Effector CD8-positive, alpha-beta T cell (primary cell): ENCODE data around the gene OXLD1.
"Not testable (repeated sequence)": the region's sequence is repeated elsewhere in the genome, so short reads cannot be mapped to it uniquely, and the experiment has no call there.

Source experiments
- DNase-seq: peaks from one replicate; lab custom pipeline; 2025; lab: John Stamatoyannopoulos, UW

Gene OXLD1

DNA sequence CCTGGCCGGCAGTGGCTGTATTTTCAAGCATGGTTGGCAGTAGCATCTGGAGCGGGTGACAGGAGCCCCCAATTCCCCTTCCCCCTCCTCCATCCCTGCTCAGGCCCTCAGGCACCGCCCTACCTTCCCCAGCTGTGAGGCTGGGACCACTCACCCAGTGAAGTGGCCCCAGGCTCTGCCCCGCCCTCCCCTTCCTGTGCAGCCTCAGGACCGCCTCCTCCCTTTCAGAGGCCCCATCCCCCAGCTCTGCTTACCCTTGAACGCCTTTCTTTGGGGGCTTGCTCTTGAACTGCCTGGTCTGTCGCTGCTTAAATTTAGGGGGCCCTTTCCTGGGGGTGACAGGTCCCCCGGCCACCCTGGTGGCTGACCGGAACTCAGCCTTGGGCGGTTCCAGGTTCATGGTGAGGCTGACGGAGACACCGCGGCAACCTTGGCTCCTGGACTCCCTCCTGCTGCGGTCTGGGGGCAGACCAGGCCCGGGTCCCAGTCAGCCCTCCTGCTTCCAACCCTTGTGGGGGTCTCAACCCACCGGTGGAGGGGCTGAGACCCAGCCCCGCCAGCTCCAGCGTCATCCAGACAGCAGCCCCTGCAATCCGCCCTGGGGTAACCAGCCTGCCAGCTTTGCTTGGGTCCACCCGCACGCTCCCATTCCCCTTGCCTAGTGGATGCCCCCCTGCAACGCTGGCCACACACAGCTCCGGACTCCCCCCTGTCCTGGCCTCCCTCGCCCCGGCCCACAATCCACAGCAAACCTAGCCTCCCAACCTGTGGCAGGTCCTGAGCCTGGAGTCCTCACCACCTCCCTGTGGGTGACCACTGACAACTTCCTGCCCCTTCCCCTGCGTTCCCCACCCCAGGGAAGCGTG, 13.3 kb downstream of the OXLD1 start:
- DNase-seq, result peak; percentile 13

- DNase-seq, result no peak
Observed at GRCh38 chr17:81651692-81652091, 14.7 kb downstream of the OXLD1 start.

- no peak for DNase-seq
Observed at GRCh38 chr17:81650951-81651350, 15.5 kb downstream of the OXLD1 start.

- DNase-seq, result no peak
Observed at GRCh38 chr17:81648707-81649085, 17.7 kb downstream of the OXLD1 start.

- DNase-seq, result no peak
Observed at GRCh38 chr17:81648013-81648706, 18.2 kb downstream of the OXLD1 start.

DNA sequence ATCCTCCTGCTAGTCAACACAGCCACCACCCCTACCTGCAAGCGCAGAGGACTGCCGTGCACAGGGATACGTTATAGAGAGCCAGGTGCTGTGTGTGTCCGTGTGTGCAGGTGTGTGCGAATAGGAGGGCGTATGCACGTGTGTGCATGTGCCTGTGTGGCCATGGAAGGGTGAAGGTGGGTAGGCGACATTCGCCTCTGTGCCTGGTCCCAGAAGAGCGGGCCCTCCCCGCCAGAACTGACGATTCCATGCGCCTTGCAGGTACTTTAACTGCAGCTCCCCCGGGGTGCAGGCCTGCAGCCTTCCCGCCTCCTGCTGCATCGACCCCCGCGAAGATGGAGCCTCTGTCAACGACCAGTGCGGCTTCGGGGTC, 18.8 kb downstream of the OXLD1 start:
- DNase-seq, result no peak

DNA sequence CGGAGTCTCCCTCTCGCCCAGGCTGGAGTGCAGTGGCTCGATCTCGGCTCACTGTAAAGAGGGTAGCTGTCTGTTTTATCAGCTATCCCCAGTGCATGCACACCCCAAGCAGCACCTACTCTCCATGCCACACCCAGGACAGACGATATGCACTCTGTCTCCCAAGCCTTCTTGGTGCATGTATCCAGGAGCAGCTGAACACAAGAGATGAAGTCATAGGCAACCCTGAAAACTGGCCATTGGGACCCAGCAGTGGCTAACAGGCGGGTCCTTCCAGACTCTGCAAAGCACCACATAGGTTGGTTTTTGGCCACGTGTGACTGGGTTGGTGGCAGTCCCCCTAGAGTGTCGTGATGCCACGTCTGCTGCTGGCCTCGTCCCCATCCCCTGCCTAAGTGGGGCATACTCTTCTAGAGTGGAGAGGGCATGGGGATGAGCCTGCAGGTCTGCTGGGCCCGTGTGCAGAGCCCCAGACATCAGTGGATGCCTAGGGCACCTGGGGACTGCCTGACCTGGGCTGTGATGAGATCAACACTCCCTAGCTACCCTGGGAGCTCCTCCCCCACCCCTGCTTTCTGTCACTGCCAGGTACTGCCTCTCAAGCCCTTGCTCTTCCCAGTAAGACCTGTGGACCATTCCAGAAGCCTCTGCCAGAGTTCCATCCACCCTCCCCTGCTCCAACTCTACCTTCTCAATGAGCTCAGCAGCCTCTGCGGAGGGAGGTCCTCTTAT, 19.4 kb downstream of the OXLD1 start:
- no peak for DNase-seq

DNA sequence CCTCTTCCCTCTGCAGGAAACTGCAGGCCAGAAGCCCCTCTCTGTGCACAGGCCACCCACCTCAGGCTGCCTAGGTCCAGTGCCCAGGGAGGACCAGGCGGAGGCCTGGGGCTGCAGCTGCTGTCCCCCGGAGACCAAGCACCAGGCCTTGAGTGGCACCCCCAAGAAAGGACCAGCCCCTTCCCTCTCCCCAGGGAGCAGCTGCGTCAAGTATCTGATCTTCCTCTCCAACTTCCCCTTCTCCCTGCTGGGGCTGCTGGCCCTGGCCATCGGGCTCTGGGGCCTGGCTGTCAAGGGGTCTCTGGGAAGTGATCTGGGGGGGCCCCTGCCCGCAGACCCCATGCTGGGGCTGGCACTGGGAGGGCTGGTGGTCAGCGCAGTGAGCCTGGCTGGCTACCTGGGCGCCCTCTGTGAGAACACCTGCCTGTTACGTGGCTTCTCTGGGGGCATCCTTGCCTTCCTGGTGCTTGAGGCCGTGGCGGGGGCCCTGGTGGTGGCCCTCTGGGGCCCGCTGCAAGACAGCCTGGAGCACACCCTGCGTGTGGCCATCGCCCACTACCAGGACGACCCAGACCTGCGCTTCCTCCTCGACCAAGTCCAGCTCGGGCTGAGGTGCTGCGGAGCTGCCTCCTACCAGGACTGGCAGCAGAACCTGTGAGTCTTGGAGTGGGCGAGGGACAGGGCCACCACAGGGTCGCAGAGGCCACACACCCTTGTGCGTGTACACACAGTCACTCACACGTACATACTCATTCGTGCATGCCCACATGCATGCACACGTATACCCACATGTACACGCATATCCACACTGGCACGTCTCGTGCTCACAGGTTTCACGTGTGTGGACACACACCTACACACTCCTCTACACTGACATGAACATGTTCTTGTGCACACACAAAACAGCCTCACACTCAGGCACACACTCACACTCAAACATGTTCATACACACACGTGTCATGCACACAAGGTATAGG, 21.1 kb downstream of the OXLD1 start:
- no peak for DNase-seq

DNA sequence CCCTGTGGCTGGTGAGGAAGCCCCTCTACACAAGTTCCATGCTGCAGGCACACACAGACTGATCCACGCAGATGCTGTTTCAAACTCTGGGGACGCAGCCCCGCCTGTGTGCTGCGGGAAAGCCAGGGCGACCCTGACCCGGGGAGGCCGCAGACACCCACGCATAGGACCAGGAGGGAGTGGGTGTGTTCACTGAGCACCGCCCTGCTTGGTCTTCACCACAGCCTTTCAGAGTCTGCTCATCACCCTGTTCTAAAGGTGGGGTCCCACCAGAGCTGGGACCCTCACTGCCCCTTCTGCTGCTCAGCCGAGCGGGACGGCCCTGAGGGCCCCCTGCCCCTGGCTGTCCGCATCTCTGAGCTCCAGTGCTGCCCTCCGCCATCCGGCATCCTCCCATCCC, 21.9 kb downstream of the OXLD1 start:
- no peak for DNase-seq

GRCh38 chr17:81641825-81642489, 24.4 kb downstream of the OXLD1 start:
- no peak for DNase-seq

GRCh38 chr17:81640011-81640410, 26.4 kb downstream of the OXLD1 start:
- DNase-seq, result no peak

DNA sequence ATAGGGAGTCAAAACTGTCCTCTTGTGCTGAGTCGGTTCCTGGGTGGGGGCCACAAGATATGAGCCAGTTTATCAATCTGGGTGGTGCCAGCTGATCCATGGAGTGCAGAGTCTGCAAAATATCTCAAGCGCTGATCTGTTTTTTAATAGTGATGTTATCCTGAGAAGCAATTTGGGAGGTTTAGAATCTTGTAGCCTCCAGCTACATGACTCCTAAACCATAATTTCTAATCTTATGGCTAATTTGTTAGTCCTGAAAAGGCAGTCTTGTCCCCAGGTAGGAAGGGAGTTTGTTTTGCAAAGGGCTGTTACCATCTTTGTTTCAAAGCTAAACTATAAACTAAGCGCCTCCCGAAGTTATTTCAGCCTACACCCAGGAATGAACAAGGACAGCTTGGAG, 27.7 kb downstream of the OXLD1 start:
- no peak for DNase-seq

DNA sequence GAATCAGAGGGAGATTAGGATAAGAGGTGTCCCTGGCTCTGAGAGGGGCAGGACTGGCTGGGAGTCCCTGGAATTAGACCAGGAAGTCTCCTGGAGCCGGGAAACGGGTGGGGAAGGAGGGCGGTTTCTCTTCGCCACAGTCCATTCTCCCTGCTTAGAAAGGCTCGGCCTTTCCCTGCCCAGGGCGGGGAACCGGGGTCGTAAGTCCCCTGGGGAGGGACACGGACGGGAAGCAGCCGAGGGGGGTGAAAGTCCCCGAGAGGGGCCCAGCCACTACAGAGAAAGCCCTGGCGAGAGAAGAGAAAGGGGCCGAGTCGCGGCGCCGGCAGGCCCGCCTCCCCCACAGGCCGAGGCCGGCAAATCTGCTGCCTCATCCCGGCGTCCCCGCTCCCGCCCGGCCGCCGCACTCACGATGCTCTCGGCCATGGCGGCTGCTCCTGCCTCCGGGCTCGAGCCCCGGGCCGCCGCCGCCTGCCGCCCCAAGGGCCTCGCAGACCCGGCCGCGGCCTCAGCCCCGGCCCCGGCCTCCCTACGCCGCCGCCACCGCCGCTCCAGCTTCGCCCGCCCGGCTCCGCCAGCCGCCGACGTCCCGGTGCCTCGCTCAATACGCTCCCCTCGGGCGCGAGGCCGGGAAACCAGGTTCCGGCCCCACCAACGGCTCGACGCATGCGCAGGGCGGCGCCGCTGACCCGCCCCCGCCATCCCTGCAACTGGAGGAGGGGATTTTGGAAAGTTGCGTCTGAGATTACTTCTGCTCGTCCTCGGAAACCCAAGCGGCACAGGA, 29.7 kb downstream of the OXLD1 start, which contains the start of the genes NPLOC4 and TSPAN10:
Gene NPLOC4, minus strand, starts transcription at position 608 of the 784 bp plus-strand sequence. Its CDS starts 182 bp downstream, at position 426.
Gene TSPAN10, plus strand, starts transcription at position 692 of the 784 bp plus-strand sequence. CDS start 5,217 bp downstream, outside the sequence.
- DNase-seq, result peak; percentile 74

- DNase-seq, result no peak
Observed at GRCh38 chr17:81635973-81636504, 30.4 kb downstream of the OXLD1 start.

- DNase-seq, result no peak
Observed at GRCh38 chr17:81635431-81635830, 31.0 kb downstream of the OXLD1 start.

DNA sequence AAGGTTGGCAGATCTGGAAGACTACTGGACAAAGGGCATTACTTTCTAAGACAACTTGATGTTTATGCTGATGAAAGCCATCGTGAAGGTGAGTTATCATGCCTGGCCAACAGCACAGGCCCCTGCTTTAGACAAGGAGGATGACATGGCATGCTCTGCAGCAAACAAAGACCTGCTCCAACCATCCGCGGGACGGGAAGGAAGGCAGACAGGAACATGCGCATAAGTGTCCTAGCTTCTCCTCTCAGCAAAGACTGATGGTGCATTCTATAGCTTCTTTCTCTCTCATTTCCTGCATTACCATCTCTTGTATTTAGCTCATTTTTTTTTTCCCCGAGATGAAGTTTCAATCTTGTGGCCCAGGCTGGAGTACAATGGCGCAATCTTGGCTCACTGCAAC, 34.9 kb downstream of the OXLD1 start:
- no peak for DNase-seq

- no peak for DNase-seq
Observed at GRCh38 chr17:81630274-81630673, 36.1 kb downstream of the OXLD1 start.

DNA sequence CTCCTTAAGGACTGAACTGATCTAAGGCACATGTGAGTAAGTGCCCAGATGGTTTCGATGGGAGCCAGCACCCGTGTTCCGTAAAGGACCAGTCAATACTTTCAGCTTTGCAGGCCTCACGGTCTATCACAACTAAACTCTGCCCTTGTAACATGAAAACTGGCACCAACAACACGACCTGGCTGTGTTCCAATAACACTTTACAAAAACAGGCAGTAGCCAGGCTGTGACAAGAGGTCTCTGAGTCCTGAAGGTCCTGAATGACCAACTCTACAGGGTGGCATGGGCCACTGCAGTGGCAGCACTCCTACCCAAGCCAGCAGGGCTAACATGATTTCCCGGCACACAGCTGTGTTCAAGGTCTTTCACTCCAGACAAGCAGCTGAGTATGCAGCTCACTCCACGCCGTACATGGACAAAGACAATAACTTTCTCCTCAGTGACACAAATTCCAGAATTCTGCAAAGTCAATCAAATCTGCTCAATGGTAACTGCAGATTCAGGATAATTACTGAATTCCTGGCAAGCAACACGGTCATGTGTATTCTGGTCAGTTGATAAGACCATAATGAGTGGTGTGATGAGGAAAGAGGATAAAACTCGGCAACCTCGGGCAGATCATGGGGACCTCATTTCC, 44.8 kb downstream of the OXLD1 start:
- DNase-seq, result no peak

- DNase-seq, result not testable (repeated sequence)
Observed at GRCh38 chr17:81618307-81618706, 48.1 kb downstream of the OXLD1 start.
